ENCODE results near the gene RNF223. TPM values are rescaled to one million over a fixed set of nuclear protein-coding genes. Genes with fewer than 3 reads are reported as not detected.

Gene RNF223
- total and polyA plus RNA-seq, 2 donors from 2014 or later: 0.28 to 2.3 TPM

DNA sequence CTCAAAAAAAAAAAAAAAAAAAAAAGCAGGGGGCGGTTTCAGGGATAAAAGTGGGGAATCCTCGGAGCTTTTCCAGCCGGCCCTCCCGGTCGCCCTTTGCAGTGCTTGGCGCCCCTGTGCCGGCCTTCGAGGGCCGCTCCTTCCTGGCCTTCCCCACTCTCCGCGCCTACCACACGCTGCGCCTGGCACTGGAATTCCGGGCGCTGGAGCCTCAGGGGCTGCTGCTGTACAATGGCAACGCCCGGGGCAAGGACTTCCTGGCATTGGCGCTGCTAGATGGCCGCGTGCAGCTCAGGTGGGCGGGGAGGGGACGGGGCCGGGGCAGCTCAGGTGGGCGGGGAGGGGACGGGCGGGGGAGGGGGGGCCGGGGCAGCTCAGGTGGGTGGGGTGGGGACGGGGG lies 25.3 kb downstream of the RNF223 start:
- peaks cover 7 to 10% (median 8%) of the 10 kb centered on the region in 3 donors for H3K36me3 ChIP-seq (ENCODE audit: control insufficient read depth in 2 of 3, insufficient read depth in 3 of 3, low read length in 3 of 3)
- H3K9ac ChIP-seq (ENCODE audit: low read length in 3 of 3): no peak overlapping the region
- no peaks in the 10 kb centered on the region for H3K4me1 ChIP-seq (ENCODE audit: control insufficient read depth in 2 of 3, insufficient read depth in 2 of 3, low read depth in 1 of 3, low read length in 3 of 3)
- H3K27me3 ChIP-seq (ENCODE audit: control insufficient read depth, insufficient read depth, low read length): no peaks in the 10 kb centered on the region
- H3K4me3 ChIP-seq (ENCODE audit: low read length in 3 of 3): no peak overlapping the region
- H3K9me3 ChIP-seq (ENCODE audit: control insufficient read depth in 2 of 3, insufficient read depth in 1 of 3, low read length in 3 of 3): no peaks in the 10 kb centered on the region
- FAIRE-seq: no peak
- intact Hi-C loops (cut with DNase I): no loop called here
- no peak for DNase-seq
- TF ChIP-seq, protein P1, sequence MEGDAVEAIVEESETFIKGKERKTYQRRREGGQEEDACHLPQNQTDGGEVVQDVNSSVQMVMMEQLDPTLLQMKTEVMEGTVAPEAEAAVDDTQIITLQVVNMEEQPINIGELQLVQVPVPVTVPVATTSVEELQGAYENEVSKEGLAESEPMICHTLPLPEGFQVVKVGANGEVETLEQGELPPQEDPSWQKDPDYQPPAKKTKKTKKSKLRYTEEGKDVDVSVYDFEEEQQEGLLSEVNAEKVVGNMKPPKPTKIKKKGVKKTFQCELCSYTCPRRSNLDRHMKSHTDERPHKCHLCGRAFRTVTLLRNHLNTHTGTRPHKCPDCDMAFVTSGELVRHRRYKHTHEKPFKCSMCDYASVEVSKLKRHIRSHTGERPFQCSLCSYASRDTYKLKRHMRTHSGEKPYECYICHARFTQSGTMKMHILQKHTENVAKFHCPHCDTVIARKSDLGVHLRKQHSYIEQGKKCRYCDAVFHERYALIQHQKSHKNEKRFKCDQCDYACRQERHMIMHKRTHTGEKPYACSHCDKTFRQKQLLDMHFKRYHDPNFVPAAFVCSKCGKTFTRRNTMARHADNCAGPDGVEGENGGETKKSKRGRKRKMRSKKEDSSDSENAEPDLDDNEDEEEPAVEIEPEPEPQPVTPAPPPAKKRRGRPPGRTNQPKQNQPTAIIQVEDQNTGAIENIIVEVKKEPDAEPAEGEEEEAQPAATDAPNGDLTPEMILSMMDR (IDR thresholded peaks at IDR 0.05; ENCODE audit: borderline replicate concordance, extremely low read depth, insufficient read depth): no peak
- H3K27ac ChIP-seq (ENCODE audit: low read depth in 2 of 2, low read length in 2 of 2): no peak overlapping the region

DNA sequence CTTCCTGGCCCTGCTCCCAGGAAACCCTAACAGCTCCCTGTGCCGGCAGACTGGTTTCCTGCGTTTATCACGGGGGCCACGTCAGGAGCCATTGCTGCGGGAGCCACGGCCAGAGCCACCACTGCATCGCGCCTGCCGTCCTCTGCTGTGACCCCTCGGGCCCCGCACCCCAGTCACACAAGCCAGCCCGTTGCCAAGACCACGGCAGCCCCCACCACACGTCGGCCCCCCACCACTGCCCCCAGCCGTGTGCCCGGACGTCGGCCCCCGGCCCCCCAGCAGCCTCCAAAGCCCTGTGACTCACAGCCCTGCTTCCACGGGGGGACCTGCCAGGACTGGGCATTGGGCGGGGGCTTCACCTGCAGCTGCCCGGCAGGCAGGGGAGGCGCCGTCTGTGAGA lies 26.1 kb downstream of the RNF223 start:
- Histone ChIP-seq H3K4me1 (ENCODE audit: control insufficient read depth in 2 of 3, insufficient read depth in 2 of 3, low read depth in 1 of 3, low read length in 3 of 3) (no peaks in the 10 kb centered on the region), H3K9ac (ENCODE audit: low read length in 3 of 3) (no peak overlapping the region), H3K4me3 (ENCODE audit: low read length in 3 of 3) (no peak overlapping the region), H3K27ac (ENCODE audit: low read depth in 2 of 2, low read length in 2 of 2) (no peak overlapping the region), H3K9me3 (ENCODE audit: control insufficient read depth in 2 of 3, insufficient read depth in 1 of 3, low read length in 3 of 3) (no peaks in the 10 kb centered on the region), H3K36me3 (ENCODE audit: control insufficient read depth in 2 of 3, insufficient read depth in 3 of 3, low read length in 3 of 3) (peaks cover 7 to 9% (median 8%) of the 10 kb centered on the region in 3 donors), H3K27me3 (ENCODE audit: control insufficient read depth, insufficient read depth, low read length) (no peaks in the 10 kb centered on the region)
- no peak for DNase-seq
- no peak for FAIRE-seq
- intact Hi-C loops (cut with DNase I): no loop called here
- TF ChIP-seq, protein P1 (IDR thresholded peaks at IDR 0.05; ENCODE audit: borderline replicate concordance, extremely low read depth, insufficient read depth): no peak

DNA sequence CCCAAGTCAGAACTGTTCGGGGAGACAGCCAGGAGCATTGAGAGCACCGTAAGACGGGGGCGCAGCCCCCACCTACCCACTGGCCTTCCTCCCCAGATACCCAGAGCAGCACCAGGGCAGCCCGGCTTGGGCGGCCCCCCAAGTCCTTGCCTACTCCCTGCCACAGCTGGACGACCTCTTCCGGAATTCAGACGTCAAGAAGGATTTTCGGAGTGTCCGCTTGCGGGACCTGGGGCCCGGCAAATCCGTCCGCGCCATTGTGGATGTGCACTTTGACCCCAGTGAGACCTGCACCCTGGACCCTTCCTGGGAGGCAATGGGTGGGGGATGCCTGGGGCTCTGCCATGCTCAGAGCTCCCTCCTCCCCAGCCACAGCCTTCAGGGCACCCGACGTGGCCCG lies 26.7 kb downstream of the RNF223 start:
- no peak overlapping the region for H3K27ac ChIP-seq (ENCODE audit: low read depth in 2 of 2, low read length in 2 of 2)
- H3K27me3 ChIP-seq (ENCODE audit: control insufficient read depth, insufficient read depth, low read length): no peaks in the 10 kb centered on the region
- TF ChIP-seq, protein P1 (IDR thresholded peaks at IDR 0.05; ENCODE audit: borderline replicate concordance, extremely low read depth, insufficient read depth): no peak
- H3K9me3 ChIP-seq (ENCODE audit: control insufficient read depth in 2 of 3, insufficient read depth in 1 of 3, low read length in 3 of 3): no peaks in the 10 kb centered on the region
- FAIRE-seq (no peak), DNase-seq (no peak)
- H3K36me3 ChIP-seq (ENCODE audit: control insufficient read depth in 2 of 3, insufficient read depth in 3 of 3, low read length in 3 of 3): peaks cover 3 to 6% (median 5%) of the 10 kb centered on the region in 3 donors
- H3K9ac ChIP-seq (ENCODE audit: low read length in 3 of 3): no peak overlapping the region
- no peaks in the 10 kb centered on the region for H3K4me1 ChIP-seq (ENCODE audit: control insufficient read depth in 2 of 3, insufficient read depth in 2 of 3, low read depth in 1 of 3, low read length in 3 of 3)
- H3K4me3 ChIP-seq (ENCODE audit: low read length in 3 of 3): no peak overlapping the region
- intact Hi-C loops (cut with DNase I): no loop called here

DNA sequence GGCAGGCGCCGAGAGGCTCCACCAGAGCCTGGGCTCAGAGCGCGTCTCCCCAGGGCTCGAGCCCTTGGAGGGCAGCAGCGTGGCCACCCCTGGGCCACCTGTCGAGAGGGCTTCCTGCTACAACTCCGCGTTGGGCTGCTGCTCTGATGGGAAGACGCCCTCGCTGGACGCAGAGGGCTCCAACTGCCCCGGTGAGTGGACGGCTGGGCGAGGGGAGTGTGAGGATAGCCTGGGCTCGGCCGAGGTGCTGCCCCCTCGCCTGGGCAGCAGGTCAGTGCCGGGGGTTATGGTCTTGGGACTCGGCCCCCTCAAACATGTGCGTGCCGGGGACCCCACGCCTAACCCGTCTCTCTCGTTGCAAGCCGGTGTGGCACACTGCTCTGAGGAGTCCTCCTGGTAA lies 27.3 kb downstream of the RNF223 start:
- FAIRE-seq: no peak
- intact Hi-C loops (cut with DNase I): no loop called here
- Histone ChIP-seq H3K9me3 (ENCODE audit: control insufficient read depth in 2 of 3, insufficient read depth in 1 of 3, low read length in 3 of 3) (no peaks in the 10 kb centered on the region), H3K4me3 (ENCODE audit: low read length in 3 of 3) (no peak overlapping the region), H3K4me1 (ENCODE audit: control insufficient read depth in 2 of 3, insufficient read depth in 2 of 3, low read depth in 1 of 3, low read length in 3 of 3) (no peaks in the 10 kb centered on the region), H3K27me3 (ENCODE audit: control insufficient read depth, insufficient read depth, low read length) (no peaks in the 10 kb centered on the region), H3K36me3 (ENCODE audit: control insufficient read depth in 2 of 3, insufficient read depth in 3 of 3, low read length in 3 of 3) (peaks cover 0 to 5% (median 4%) of the 10 kb centered on the region in 3 donors), H3K27ac (ENCODE audit: low read depth in 2 of 2, low read length in 2 of 2) (no peak overlapping the region), H3K9ac (ENCODE audit: low read length in 3 of 3) (no peak overlapping the region)
- TF ChIP-seq, protein P1 (IDR thresholded peaks at IDR 0.05; ENCODE audit: borderline replicate concordance, extremely low read depth, insufficient read depth): no peak
- DNase-seq: no peak

All from kidney (tissue), 14 donors.